Erythroblast (primary cell): ENCODE data around the gene UNC13D.

ENCODE experiments used
- DNase-seq, 2 experiments: peaks; one replicate each; lab custom pipeline; 2025; lab: John Stamatoyannopoulos, UW
- GATA1 ChIP-seq: IDR thresholded peaks from 2 replicates; pipeline ENCODE4 v1.6.1; 2011; ENCODE audit warnings: low read depth, mild to moderate bottlenecking, control low read depth, low read length, moderate library complexity
- POLR2A ChIP-seq: IDR thresholded peaks from 2 replicates; pipeline ENCODE4 v1.6.1; 2011; ENCODE audit warnings: mild to moderate bottlenecking, low read length

UNC13D gene

DNA sequence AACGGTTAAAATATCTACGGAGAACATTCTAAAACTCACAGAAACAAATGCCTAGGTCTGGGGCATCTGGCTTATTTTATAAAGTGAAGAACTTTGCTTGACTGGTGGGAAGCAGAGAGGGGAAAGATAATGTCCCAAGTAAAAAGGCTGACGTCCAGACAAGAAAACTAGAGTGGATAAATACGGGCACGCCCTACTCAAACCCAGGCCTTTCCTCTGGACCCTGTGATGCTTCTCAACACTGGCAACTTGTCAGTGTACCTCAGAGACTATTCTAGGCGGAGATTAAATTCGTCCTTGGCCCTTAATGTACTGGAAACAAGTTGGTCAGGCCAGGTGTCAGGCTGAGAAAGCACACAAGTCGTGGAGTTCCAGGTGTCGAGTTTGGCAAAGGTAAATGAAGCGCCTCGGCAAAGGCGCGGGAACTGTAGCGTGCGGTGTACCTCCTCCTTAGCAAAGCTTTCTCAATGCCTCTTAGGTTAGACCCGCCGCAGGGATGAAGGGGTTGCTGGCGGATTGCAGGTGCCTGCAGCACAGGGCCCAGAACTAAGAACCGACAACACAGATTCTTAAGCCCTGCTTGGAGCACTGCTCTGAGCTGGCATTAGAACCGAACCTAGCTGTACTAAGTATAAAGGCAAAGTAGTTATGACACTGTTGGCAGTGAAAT, 60.3 kb downstream of the UNC13D start:
- DNase-seq: no peak
- TF ChIP-seq GATA1 (no peak), POLR2A (no peak)

GRCh38 chr17:75783069-75783783, 61.0 kb downstream of the UNC13D start:
- peak; percentile 73 to 82 for DNase-seq
- no peak for TF ChIP-seq POLR2A
- TF ChIP-seq GATA1: no peak

- TF ChIP-seq POLR2A (peak; percentile 89), GATA1 (no peak)
- DNase-seq: no peak
These were observed 64.0 kb downstream of the UNC13D start for GRCh38 chr17:75779987-75780889.

DNA sequence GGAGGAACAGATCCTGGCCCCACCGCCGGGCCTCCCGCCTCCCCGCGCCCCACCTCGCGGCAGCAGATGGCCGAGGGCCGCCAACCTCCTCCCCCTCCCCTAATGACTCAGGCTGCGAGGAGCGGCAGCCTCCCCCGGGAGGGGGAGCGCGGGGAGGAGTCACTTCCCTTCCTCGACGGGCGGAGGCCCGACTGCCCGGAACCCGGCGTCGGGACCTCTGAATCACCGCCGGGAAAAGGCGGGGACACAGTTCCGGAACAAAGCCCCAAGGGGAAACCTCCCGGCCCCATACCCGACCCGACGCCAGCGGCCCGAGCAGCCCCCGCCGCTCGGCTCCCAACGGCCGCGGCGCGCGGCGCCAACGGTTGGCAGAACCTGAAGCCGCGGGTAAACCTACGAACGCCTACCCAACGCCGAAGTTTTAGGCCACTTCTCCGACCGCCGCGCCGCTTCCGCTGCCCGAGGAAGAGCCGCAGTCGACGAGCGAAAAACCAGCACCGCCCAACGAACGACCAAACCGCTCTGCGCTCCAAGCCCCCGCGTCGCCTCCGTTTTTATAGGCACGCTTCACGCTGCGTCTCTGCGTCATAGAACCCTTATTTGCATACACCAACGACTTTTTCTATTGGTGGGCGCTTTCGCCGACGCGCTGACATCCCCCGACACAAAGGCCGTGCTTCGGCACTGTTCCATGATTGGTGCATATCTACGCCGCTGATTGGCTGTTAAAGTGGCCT, 64.8 kb downstream of the UNC13D start:
- DNase-seq: peak; percentile 99 to 100
- TF ChIP-seq GATA1 (no peak), POLR2A (peak; percentile 100)

DNA sequence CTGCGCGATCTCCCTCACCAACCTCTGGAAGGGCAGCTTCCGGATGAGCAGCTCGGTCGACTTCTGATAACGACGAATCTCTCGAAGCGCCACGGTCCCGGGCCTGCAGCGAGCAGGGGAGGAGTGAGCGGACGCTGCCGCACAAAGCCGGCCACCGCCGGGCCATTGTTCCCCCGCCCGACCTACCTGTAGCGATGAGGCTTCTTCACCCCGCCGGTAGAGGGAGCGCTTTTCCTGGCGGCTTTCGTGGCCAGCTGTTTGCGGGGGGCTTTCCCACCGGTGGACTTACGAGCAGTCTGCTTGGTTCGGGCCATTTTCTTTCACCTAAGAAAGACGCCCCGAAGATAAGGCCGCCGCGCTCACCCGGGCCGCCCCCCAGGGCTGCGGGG, 65.3 kb downstream of the UNC13D start:
- no peak for TF ChIP-seq GATA1
- no peak for TF ChIP-seq POLR2A

GRCh38 chr17:75778066-75778860, 65.9 kb downstream of the UNC13D start:
- peak; percentile 24 for TF ChIP-seq POLR2A

More for the DNA sequence above, 65.3 kb downstream of the UNC13D start:
- no peak for DNase-seq

GRCh38 chr17:75777296-75777922, 66.8 kb downstream of the UNC13D start:
- TF ChIP-seq GATA1: no peak
- TF ChIP-seq POLR2A: no peak
- DNase-seq: no peak

More at GRCh38 chr17:75778066-75778860, 65.9 kb downstream of the UNC13D start:
- peak in 1 of 2 experiments; percentile 67 for DNase-seq
